Kidney tubule cell (primary cell): ENCODE measurements around the gene EIF3K.
"Not testable (repeated sequence)": the region's sequence is repeated elsewhere in the genome, so short reads cannot be mapped to it uniquely, and the experiment has no call there.

Experiments
- DNase-seq: peaks from one replicate; pipeline ENCODE4 v3.0.0-alpha.2; 2018; ENCODE audit warnings: low spot score

EIF3K gene

GRCh38 chr19:38618590-38619360 lies at the start of gene EIF3K:
Gene EIF3K (plus strand): TSS chr19:38619188. CDS start chr19:38619269, 81 bp downstream.
- DNase-seq, result peak; percentile 99

DNA sequence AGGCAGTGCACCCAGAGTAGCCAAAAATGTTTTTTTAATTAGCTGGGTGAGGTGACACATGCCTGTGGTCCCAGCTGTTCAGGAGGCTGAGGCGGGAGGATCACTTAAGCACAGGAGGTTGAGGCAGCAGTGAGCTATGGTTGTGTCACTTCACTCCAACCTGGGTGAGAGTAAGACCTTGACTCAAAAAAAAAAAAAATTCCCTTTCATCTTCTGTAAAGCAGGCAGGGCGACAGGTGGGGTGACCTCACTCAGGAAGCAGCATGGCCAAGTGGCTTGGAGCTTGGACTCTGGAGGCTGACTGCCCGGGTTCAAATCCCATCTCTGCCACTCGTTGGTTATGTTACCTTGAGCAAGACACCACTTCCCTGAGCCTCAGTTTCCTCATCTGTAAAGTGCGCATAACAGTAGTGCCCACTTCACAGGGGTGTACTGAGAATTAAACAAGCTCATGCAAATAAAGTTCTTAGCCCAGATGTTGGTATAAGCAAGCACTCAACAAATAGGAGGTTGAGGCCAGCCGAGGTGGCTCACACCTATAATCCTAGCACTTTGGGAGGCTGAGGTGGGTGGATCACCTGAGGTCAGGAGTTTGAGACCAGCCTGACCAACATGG lies 49.5 kb upstream of the EIF3K start:
- DNase-seq, result peak; percentile 3

GRCh38 chr19:38571682-38572081 lies 47.3 kb upstream of the EIF3K start:
- no peak for DNase-seq

DNA sequence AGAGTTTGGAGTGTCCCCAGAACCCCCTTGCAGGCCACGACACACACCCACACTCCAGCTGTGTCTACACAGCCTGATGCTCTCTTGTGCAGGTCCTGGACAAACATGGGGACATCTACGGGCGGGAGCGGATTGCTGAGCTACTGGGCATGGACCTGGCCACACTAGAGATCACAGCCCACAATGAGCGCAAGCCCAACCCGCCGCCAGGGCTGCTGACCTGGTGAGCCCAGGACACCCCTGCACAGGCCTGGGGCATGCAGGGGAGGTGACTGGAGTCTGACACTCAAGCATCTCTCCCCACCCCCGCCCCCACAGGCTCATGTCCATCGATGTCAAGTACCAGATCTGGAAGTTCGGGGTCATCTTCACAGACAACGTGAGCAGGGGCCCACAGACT lies 41.2 kb upstream of the EIF3K start:
- no peak for DNase-seq

DNA sequence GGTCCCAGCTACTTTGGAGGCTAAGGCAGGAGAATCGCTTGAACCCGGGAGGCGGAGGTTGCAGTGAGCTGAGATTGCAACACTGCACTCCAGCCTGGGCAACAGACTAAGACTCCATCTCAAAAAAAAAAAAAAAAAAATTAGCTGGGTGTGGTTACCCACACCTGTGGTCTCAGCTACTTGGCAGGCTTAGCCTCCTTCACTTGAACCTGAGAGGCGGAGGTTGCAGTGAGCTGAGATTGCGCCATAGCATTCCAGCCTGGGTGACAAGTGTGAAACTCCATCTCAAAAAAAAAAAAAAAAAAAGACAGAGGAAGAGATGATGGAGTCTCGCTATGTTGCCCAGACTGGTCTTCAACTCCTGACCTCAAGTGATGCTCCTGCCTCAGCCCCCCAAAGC lies 39.7 kb upstream of the EIF3K start:
- DNase-seq, result not testable (repeated sequence)

DNA sequence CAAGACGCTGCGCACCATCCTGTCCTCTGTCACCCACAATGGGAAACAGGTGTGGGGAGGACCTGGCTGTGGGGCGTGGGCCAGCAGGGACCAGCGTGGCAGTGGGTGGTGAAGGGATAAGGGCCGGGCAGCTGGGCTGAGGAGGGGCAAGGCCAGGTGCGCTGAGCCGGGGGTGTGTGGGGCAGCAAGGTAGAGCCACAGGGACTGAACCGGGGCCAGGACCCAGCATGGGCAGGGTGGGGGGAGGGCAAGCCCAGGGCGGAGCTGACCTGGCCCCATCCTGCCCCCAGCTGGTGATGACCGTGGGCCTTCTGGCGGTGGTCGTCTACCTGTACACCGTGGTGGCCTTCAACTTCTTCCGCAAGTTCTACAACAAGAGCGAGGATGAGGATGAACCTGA lies 38.9 kb upstream of the EIF3K start:
- DNase-seq, result no peak

GRCh38 chr19:38583219-38583984 lies 35.6 kb upstream of the EIF3K start:
- DNase-seq, result no peak

DNA sequence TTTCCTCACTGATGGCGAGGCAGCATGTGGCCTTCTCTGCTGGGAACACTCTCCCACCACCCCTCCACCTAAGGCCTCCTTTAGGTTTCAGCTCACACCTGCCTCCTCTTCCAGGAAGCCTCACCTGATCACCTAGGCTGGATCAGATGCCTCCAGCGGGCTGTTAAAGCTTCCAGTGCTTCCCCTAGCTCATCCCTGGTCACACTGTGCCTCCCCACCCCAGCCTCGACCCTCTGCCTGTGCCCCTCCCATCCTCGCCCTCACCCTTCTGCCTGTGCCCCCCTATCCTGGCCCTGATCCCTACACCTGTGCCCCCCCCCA lies 35.0 kb upstream of the EIF3K start:
- no peak for DNase-seq

DNA sequence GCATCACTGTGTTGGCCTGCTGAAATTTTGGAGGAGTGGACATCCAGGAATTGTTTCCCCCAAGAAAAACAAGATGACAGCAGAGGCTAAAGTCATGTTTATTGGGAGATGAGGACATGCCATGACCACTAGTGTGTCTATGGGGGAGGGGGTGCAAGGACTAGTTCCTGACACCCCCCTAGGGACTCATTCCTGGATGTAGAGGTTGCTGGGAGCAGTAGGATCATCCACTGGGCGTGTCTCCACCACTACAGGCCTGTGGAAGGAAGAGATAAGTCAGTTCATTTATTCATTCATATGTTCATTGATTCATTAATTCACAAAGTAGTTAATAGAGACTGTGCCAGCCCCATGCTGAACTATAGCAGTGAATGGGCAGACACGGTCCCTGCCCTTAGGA lies 31.4 kb upstream of the EIF3K start:
- DNase-seq, result no peak

DNA sequence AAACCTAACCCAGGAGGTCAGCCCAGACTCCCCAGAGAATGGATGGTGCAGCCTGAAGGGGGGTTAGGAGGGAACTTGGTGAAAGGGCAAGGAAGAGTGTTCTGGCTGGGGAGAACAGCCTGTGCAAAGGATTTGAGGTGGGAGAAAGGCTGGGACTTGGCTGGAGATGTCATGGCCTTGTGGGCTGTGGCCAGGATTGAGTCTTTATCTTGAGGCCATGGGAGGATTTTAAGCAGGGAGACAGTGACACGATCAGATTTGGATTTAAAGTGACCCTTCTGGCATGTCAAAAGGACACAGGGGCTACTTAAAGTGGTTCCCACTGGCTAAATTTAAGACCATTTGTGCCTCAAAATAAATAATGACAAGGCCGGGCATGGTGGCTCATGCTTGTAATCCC lies 30.9 kb upstream of the EIF3K start:
- DNase-seq, result no peak

GRCh38 chr19:38592940-38593339 lies 26.0 kb upstream of the EIF3K start:
- no peak for DNase-seq

DNA sequence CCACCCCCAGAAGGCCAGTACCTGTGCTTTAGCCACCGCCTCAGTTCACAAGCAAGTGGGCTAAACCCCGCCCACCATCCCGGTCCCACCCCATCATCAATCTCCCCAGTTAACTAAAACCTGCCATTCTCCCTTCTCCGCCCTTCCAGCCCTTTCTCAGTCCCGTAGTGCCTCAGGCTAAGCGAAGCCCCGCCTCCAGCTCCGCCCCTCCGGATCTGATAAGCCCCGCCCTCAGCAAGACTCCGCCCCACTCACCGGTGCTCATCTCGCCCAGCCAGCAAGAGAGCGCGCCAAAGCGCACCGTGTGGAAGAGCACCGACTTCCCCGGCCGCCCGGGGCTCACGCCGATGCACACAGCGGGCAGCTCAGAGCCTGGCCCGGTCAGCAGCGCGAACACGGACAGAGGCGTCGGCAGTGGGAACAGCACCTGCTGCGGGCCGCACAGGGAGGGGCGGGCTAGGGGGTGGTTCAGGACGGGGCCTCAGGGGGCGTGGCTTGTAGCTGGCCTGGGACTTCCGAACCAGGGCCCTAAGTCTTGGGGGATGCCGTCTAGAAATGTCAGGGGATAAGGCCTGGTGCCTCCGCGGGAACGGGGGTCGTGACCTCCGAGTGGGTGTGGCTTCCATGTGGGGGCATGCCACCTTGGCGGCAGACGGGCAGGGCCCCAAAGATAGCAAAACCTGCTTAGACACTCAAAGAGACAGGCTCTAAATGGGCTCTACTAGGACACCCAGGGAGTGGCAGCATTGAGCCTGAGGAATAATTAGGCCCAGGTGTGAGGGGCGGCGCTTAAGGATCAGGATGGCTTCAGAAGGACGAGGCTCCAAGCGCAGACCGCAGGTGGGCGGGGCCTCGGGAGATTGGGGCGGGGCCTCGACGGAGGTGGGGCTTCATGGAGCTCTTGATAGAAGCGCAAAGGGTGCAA lies 22.7 kb upstream of the EIF3K start:
- peak; percentile 41 for DNase-seq

- DNase-seq, result no peak
Observed at GRCh38 chr19:38597075-38597474, 21.9 kb upstream of the EIF3K start.

- no peak for DNase-seq
Observed at GRCh38 chr19:38599722-38600121, 19.3 kb upstream of the EIF3K start.

DNA sequence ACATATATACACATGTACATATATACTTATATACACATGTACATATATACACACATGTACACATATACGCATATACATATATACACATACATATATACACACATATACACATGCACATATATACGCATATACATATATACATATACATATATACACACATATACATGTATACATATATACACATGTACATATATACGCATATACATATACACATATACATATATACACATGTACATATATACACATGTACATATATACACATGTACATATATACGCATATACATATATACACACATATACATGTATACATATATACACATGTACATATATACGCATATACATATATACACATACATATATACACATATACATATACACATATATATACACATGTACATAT lies 16.1 kb upstream of the EIF3K start:
- DNase-seq, result not testable (repeated sequence)

DNA sequence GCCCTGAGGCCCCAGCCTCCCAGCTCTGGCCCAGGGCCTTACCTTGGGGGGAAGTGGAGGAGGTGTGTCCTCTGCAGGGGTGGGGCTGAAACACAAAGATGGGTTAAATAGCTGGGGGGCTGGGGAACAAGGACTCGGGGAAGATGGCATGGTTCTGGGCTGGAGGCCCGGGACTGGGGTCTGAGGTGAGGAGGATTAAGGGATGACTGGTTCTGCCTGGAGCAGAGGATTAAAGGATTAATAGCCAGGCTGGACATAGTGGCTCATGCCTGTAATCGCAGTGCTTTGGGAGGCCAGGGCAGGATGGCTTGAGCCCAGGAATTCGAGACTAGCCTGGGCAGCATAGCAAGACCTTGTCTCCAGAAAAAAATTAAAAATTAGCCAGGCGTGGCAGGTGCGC lies 12.9 kb upstream of the EIF3K start:
- no peak for DNase-seq

DNA sequence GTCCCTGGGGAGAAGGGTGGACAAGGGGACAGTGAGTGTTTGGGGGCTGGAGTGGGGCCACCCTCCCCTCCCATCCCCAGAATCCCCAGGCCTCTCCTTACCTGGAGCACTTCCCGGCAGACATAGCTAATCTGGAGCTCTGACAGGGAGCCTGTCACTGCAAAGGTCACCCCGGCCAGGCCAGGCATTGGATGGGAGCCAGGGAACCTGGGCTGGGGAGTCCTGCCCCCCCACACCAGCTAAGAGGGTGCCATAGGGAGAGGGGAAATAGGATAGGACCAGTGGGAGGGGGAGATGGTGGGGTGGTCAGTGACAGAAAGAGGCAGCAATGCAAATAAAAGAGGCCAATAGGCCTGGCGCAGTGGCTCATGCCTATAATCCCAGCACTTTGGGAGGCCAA lies 4.7 kb upstream of the EIF3K start:
- no peak for DNase-seq

DNA sequence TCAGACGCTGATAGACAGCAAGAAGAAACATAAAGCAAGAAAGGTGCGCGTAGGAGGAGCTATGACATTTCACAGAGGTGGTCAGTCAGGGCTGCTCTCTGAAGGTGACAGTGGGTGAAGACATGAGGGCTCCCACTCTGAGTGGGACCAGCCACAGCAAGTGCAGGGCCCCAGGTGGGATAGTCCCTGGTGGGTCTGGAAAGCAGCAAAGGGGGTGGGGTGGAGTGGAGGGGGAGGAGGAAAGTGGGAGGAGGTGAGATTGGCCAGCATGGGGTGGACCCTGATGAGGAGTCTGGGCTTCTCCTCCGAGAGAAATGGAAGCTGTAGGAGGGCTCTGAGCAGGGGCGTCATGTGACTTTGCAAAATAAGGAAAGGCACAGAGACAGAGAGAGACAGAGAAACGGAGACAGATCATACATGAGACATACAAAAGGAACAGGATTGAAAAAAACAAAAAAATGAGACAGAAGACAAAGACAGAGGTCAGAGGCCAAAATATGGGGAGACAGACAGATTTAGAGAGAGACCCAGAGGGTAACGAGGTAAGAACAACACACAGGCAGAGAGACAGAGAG lies 3.9 kb upstream of the EIF3K start:
- no peak for DNase-seq

DNA sequence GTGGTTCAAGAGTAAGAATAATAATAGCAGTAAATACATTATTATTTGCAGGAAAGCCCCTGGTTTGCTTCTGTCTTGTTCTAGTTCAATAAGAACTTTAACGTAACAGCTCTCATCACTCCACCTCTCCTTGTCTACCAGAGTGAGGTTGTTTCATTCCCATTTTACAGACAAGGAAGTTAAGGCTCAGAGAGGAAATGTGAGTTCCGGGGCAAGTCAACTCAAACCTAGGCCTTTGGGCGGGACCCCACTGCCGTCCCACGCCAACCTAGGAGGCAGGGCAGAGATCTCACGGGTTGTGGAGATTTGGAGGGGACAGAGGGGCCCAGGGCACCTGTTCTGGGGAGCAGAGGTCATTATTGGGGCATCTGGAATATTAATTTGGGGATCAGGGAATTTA lies 2.7 kb upstream of the EIF3K start:
- DNase-seq, result no peak

GRCh38 chr19:38617283-38617763 lies 1.7 kb upstream of the EIF3K start:
- no peak for DNase-seq

GRCh38 chr19:38617764-38618589 lies 1.0 kb upstream of the EIF3K start, which contains the start of gene MAP4K1:
Gene MAP4K1 (minus strand): TSS chr19:38617953. CDS start chr19:38617895, 58 bp downstream.
- DNase-seq, result peak; percentile 18
